Lung (tissue), 12 donors: ENCODE data around the gene ZNF888. TPM values are rescaled to one million over a fixed set of nuclear protein-coding genes. Genes with fewer than 3 reads are reported as not detected.
"Not testable (repeated sequence)": the region's sequence is repeated elsewhere in the genome, so short reads cannot be mapped to it uniquely, and the experiment has no call there.

Experiments used
- ATAC-seq: fragments of 200-7000 bp; cut with Tn5 transposase; one replicate; pipeline ENCODE4 v1.9.1; 2020; ENCODE audit warnings: moderate number of reproducible peaks; ENCODE audit not compliant: insufficient read depth, low FRiP score
- DNase-seq, 3 donors: peaks; one replicate each; pipeline ENCODE4 v3.0.0-alpha.2; 2013 to 2017
- H3K27ac ChIP-seq, 2 donors: one replicate each; pipeline ENCODE4 v1.5.1; 2013; ENCODE audit warnings: mild to moderate bottlenecking in 2 of 2, moderate library complexity in 2 of 2, control low read depth in 1 of 2, inconsistent platforms in 1 of 2, low read depth in 1 of 2, low read length in 1 of 2
- H3K27me3 ChIP-seq, 3 donors: one replicate each; pipeline ENCODE4 v1.5.1; 2013; ENCODE audit warnings: low read length in 2 of 3; ENCODE audit not compliant: control insufficient read depth in 3 of 3, insufficient read depth in 3 of 3
- H3K36me3 ChIP-seq, 4 donors: one replicate each; pipeline ENCODE4 v1.5.1; 2013; ENCODE audit warnings: low read length in 4 of 4, mild to moderate bottlenecking in 1 of 4, moderate library complexity in 1 of 4; ENCODE audit not compliant: control insufficient read depth in 4 of 4, insufficient read depth in 4 of 4
- H3K4me1 ChIP-seq, 5 donors: one replicate each; pipeline ENCODE4 v1.5.1; 2013; ENCODE audit warnings: low read length in 5 of 5, mild to moderate bottlenecking in 2 of 5, moderate library complexity in 1 of 5; ENCODE audit not compliant: control insufficient read depth in 5 of 5, insufficient read depth in 5 of 5
- H3K4me3 ChIP-seq: one replicate; pipeline ENCODE4 v1.5.1; 2013; ENCODE audit warnings: mild to moderate bottlenecking, control low read depth, moderate library complexity
- H3K9ac ChIP-seq, 2 donors: one replicate each; pipeline ENCODE4 v1.5.1; 2013; ENCODE audit warnings: low read length in 2 of 2, control low read depth in 1 of 2; ENCODE audit not compliant: insufficient read depth in 1 of 2
- H3K9me3 ChIP-seq, 4 donors: one replicate each; pipeline ENCODE4 v1.5.1; 2013; ENCODE audit warnings: low read length in 3 of 4, mild to moderate bottlenecking in 1 of 4, moderate library complexity in 1 of 4; ENCODE audit not compliant: control insufficient read depth in 4 of 4, insufficient read depth in 3 of 4
- CTCF ChIP-seq: IDR thresholded peaks from 2 replicates; pipeline ENCODE4 v1.5.1; 2012; ENCODE audit warnings: mild to moderate bottlenecking; ENCODE audit errors: control extremely low read depth, extremely low read depth
- WGBS, 2 donors: extraction: QIAGEN DNeasy Blood & Tissue Kit; methylation state at CpG; one replicate each; pipeline ENCODE4 v1.1.7; 2013; 5-methylcytosine and 5-hydroxymethylcytosine counted together
- polyA plus RNA-seq, 2 donors: library from polyadenylated mRNA; stranded (reverse); fragments of 200-250 nt; gene quantifications; one replicate each; pipeline ENCODE4 v1.2.1, GENCODE V29; 2013
- total RNA-seq, 2 donors: library from RNA; depleted of rRNA in 1 of 2; stranded (reverse); fragments of >200 nt in 1 of 2; gene quantifications; one replicate each; pipeline ENCODE4 v1.2.1, GENCODE V29; 2014 to 2021
- donor health status: control.
- donor health status: control.
- donor health status: Bipolar disorder and iron deficiency.
- donor health status: healthy.
- donor health status: DM: yes; HTN: yes; CAD: no.

Gene ZNF888
- total and polyA plus RNA-seq, 4 donors, result 2.2 to 18.9 (median 5.7) TPM

GRCh38 chr19:52923778-52924593, 758 bp upstream of the ZNF888 start:
- peak in 2 of 3 donors; percentile 17 to 44 for DNase-seq

GRCh38 chr19:52917531-52917930, 5.7 kb downstream of the ZNF888 start:
- 98 to 99% methylated on average over 5 of the region's 5 CpGs for WGBS, 2 donors

More at GRCh38 chr19:52923778-52924593, 758 bp upstream of the ZNF888 start:
- peak; percentile 62 for ATAC-seq
- H3K9me3 ChIP-seq, result no peaks in the 10 kb centered on the region
- peaks cover 0 to 16% (median 0%) of the 10 kb centered on the region in 5 donors for H3K4me1 ChIP-seq
- H3K36me3 ChIP-seq, result peaks cover 0 to 10% (median 3%) of the 10 kb centered on the region in 4 donors
- 24 to 30% methylated on average over 18 of the region's 18 CpGs for WGBS, 2 donors
- H3K9ac ChIP-seq, result no peak overlapping the region
- H3K4me3 ChIP-seq, result no peak overlapping the region
- H3K27me3 ChIP-seq, result no peaks in the 10 kb centered on the region
- peak overlapping the region in 1 of 2 donors; percentile 98 for H3K27ac ChIP-seq
- TF ChIP-seq CTCF, result no peak

GRCh38 chr19:52910648-52911047, 12.6 kb downstream of the ZNF888 start:
- TF ChIP-seq CTCF, result no peak
- no peak for ATAC-seq
- Histone ChIP-seq H3K9me3 (peaks cover 0 to 6% (median 0%) of the 10 kb centered on the region in 4 donors), H3K36me3 (peaks cover 8 to 19% (median 13%) of the 10 kb centered on the region in 4 donors), H3K27me3 (no peaks in the 10 kb centered on the region), H3K4me3 (no peak overlapping the region), H3K4me1 (no peaks in the 10 kb centered on the region), H3K9ac (no peak overlapping the region), H3K27ac (no peak overlapping the region)
- no peak for DNase-seq
- 90 to 97% methylated on average over 1 of the region's 1 CpG for WGBS, 2 donors

More at GRCh38 chr19:52917531-52917930, 5.7 kb downstream of the ZNF888 start:
- Histone ChIP-seq H3K9me3 (peaks cover 0 to 2% (median 0%) of the 10 kb centered on the region in 4 donors), H3K4me1 (peaks cover 0 to 10% (median 0%) of the 10 kb centered on the region in 5 donors), H3K4me3 (no peak overlapping the region), H3K27ac (no peak overlapping the region), H3K27me3 (no peaks in the 10 kb centered on the region), H3K9ac (no peak overlapping the region), H3K36me3 (peaks cover 0 to 13% (median 7%) of the 10 kb centered on the region in 4 donors)
- ATAC-seq, result no peak
- DNase-seq, result no peak
- TF ChIP-seq CTCF, result no peak

- H3K27me3 ChIP-seq, H3K9ac ChIP-seq, H3K4me1 ChIP-seq, H3K27ac ChIP-seq, H3K4me3 ChIP-seq, ATAC-seq, H3K9me3 ChIP-seq: not testable (repeated sequence)
- DNase-seq, result peak in 1 of 3 donors; percentile 1
- peaks cover 8 to 18% (median 8%) of the 10 kb centered on the region in 4 donors for H3K36me3 ChIP-seq
- 81 to 82% methylated on average over 16 of the region's 16 CpGs for WGBS, 2 donors
These were observed 19.0 kb downstream of the ZNF888 start for GRCh38 chr19:52904052-52904780.
